HL-60/S4 (cell line): ENCODE results near the gene KRT2.

Source experiments
- in situ Hi-C: fragments of 300-500 bp; cut with MboI; formaldehyde crosslinking; loops from 2 replicates; pipeline ENCODE4 v1.14.3; 2022; ENCODE audit warnings: low sequenced_read_pairs

The KRT2 gene

DNA sequence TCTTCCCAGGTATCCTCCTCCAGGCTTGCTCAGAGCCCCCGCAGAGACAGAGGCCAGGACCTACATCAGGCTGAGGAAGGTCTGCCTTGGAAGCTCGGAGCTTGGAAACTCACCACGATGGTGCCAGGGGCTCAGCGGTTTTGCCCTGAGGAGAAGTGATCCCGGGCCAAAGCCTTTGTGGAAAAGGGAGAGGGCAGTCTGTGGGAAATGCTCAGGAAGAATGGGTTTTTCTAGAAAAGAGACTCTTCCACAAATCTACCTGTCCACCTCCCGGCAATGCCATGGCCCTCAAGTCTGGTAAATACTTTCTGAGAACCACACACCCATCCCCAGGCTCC lies 8.0 kb downstream of the KRT2 start:
- in situ Hi-C loops = no loop called here

DNA sequence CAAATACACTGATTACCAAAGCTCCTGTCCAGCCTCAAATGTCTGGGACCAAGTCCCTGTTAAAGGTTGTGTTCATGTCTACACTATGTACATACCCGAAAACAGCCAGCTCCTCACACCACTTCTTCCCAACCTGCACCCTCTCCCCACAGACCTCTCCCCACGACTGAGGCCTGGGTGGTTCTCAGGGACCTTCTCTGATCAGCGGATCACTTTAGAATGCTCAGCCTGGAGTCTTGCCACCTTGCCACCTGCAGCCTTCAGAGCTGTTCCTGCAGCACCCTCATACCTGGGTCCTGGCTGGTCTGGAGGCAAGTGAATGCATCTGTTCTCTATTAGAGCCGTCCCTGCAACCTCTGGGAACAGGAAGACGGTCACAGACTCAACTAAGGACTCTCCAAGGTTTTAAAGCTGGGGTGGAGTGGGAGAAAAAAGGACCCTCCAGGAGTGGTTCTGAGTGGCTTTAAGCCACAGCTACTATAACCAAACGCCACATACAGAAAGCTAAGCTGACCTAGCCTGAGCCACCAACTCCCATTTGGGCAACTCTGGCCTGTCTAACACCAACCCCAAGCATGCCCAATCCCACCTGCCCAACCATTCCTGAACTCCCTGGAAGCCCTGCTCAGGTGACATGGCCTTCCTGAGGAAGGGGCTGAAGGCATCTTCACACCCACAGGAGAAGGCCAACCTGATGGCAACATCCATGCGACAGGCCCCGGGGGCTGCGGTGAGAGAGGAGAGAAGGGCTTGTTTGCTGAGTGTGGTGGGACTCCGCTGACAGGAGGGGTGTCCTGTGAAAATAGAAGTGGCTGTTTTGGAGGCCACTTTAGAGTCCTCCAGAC lies 8.6 kb downstream of the KRT2 start:
- in situ Hi-C loops = no loop called here

DNA sequence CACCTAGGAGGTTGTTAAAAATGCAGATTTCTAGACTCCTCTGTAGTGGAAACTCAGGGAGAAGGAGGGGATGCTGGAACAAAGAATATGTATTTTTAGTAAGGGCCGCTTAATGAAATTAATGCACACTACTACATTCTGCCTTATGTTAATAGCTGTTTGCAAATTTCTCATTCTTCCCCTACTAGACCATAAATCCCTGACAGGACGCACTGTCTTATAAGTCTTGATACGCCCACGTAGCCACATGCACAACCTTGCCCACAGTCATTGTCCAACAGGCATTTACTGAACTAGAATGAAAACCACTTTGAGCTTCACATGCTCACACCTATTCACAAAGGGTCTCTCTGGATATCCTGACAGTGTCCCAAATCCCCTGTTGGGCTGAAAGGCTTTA lies 10.5 kb downstream of the KRT2 start:
- in situ Hi-C loops = no loop called here

DNA sequence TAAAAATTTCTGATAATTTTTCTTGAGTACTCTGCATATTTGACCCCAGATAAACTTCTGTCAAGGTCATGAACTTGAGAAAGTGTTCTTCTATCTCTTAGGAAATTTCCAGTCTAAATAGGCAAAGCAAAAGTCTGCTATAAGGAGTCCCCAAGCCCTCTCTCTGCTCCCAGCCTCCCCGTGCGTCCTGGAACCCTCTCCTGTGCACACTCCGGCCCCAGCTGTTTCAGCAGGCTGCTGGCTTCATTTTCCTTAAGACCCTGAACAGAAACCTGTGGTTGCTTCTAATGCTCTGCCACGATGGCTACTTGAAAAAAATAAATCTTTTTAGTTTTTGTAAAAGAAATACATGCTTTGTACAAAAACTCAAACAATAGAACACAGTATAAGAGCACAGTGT lies 14.7 kb downstream of the KRT2 start:
- in situ Hi-C loops = no loop called here

DNA sequence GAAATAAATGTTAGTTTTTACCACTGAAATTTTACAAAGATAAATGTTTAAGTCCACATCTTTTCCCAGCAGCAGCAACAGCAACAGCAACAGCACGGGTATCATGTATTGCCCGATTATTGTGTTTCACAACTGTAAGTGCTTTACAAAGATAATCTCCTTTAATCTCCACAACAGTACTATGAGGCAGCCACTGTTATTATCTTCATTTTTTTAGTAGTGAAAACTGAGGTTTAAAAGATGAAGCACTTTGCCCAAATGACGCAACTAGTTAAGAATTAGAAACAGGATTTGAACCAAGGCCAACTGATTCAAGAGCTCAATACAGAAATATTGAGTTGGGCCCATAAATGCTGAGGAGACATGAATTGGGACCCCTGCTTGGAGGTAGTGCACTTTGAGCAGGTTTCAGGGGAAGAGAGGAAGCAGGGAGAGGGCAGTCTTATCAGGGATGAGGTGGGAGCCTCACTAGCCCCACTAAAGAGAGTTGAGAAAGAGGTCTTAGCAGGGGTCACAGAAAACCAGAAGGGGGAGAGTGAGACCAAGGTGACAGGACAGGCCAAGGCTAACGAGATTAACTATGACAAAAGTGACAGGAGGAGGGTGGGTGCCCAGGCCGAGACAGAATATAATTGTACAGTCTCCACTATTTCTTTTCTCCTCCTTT lies 15.3 kb downstream of the KRT2 start:
- in situ Hi-C loops = no loop called here

DNA sequence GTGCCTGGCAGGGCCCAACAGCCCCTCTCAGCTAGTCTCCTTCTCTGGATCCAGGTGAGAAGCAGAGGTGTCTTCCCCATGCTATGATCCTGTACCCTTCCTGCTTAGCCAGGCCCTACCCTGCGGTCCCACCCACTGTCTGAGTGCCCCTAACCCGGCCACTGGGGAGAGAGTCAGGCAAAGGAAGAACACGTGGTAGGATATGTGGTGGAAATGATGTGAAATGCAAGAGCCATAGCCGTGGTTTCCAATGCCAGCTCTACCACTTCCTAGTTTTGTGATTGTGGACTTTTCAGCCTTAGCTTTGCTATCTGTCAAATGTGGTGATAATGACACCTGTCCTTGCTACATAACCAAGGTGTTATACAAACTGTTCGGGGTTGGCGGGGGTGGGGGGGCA lies 15.8 kb downstream of the KRT2 start:
- in situ Hi-C loops = no loop called here

DNA sequence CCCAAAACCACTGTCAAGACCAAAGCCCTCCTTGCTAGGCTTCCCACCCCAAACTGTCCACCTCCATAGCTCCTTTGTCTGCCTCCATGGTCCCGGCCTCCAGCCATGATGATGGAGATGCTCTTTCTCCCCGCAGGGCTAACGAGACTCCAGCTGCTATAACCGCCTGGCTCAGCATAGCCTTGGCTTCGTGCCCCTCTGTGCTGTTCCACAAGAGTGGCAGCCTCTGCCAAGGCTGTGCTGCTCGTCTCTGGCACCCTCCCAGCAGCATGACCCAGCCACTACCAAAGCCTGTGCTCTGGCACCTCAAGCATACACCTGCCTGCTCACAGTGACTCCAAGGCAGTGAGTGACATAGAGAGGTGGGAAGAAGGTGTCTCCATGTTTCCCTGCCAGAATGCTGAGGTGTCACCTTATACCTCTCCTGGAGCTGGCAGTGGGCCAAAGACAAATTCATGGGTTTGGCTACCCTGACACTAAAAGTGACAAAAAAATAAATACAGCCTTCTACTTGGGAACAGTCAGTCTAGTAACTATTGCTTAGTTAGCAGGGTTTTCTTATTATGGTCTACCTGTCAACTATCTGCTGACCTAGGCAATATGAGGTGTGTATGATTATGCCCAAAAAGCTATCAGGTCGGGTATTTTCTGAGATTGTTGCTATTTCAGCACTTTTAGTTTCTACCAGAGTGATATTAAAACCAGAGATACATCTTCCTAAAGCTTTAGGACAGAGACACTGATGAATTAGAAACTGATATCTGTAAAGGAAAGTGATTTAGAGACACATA lies 17.6 kb downstream of the KRT2 start:
- in situ Hi-C loops = no loop called here

DNA sequence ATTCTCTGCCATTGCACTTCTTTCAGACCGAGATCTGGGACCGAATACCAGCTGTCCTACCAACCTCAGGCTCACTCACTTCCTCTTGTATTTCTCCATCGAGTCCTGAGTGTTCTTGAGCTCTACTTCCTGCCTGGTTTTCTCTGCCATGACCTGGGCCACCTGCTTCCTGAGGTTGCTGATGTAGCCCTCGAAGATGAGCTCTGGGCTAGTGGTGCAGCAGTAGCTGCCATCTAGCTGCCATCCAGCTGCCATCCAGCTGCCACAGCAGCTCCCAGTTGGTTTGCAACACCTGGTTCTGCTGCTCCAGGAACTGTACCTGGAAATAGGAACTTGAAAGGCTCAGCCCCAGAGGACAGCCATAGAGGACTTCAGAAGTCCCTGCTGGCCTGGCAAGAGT lies 18.6 kb downstream of the KRT2 start:
- in situ Hi-C loops = no loop called here

DNA sequence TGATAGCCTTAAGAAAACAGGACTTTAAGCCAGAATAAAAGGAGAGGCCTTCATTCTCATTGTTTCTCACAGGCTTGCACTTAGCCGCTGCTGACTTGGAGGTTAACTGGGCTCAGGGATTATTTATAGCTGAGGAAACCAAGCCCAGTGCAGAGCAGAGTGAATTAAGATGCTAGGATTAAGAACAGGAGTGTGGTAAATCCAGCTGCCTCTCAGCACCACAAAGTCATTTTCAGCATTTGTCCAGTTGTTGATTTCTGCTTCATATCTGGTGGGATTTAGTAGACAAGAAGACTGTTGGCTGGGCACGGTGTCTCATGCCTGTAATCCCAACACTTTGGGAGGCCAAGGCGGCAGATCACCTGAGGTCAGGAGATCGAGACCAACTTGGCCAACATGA lies 19.4 kb downstream of the KRT2 start:
- in situ Hi-C loops = no loop called here

DNA sequence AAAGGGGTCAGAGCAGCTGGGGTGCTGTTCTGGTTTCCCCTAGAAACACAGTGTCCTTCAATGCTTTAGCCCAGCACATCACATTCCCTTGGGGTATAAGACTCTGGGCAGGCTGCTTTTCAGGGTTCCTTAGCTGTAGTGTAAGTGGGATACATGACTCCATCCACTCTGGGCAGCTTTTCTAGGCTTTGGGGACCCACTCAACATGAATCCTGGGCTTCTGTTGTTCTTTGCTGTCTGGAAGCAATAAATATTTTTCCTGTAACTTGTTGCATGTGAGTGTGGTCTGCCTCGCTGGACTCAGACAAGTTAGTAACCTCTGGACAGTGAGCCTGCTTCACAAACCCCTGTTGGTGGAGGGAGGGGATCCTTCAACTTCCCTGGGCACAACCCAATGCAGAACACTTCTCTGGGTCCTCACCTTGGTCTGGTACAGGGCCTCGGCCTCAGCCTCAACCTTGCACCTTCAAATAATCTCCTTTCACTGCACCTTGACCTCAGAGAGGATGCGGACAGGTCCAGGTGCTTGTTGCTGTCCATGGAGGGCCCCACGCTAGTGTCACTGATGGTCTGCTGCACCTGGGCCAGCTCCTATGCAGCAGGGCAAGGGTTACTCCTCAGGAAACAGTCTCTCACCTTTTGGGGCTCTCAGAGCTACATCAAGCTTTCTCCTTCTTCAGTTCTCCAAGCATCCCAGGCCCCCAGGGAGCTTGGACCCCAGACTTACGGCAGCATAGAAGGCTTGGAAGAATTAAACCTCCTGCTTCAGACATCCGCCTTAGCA lies 20.1 kb downstream of the KRT2 start:
- in situ Hi-C loops = no loop called here

DNA sequence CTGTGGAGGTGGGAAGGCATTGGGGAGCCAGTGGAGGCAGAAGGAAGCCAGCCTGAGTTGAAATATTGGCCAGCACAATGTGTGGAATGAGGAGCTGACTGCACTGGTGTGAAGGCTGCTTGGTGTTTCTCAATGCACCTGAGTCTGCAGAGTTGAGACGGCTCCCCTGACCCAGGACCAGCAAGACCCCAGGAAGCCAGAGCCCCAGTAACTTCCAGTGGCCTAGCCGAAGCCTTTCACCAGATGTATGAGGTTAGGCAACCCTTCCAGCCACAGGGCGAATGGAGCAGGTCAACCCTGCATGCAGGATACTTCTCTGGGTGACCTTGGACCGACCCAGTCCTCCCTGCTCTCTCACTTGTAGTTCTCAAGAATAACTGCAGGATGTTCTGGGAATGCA lies 20.7 kb downstream of the KRT2 start:
- in situ Hi-C loops = no loop called here

DNA sequence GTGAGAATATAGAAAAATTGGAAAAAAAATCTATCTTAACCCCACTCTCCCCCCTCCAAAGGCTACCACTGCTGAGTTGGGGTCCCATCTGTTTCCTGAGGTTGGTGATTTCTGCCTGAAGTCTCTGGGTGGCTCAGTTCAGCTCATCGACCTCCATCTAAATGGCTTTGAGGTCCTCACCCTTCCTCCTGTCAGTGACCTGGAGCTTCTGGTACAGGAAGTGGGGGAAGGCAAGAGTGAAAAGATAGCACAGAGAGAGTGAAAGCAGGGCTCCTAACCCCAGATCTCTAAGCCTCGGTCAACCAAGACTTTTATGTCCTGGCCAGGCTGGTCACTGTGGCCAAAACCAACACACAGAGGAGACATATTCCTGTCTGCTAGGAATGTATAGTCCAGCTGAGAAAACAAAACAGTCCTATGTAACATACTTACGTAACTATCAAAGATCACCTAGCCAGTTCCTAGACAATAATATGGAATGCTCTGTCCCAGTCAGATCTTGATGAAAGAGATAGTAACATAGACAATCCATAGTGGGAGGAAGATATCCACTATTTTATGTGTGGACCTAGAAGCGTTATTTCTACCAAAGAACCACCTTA lies 21.3 kb downstream of the KRT2 start:
- in situ Hi-C loops = no loop called here

DNA sequence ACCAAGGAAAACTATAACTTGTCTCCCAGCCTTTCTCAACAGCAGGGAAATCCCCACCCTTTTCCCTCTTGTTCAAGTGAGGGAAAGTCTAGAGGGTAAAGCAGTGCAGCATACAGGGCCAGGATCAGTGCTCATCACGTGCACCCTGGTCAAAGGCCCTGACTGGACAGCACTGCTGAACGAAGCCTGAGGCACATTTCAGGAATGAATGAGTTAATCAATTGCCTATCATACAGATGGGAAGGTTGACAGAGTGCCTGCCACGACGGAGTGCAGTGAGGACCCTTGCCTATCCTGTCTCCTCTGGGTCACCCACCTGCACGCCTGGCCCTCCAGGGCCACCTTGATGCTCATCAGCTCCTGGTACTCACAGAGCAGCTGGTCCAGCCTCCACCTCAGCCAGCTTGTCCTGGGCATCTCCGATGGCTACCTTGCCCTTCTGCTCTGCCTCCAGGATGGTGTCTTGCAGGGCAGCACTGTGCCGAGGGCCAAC lies 22.0 kb downstream of the KRT2 start:
- in situ Hi-C loops = no loop called here

DNA sequence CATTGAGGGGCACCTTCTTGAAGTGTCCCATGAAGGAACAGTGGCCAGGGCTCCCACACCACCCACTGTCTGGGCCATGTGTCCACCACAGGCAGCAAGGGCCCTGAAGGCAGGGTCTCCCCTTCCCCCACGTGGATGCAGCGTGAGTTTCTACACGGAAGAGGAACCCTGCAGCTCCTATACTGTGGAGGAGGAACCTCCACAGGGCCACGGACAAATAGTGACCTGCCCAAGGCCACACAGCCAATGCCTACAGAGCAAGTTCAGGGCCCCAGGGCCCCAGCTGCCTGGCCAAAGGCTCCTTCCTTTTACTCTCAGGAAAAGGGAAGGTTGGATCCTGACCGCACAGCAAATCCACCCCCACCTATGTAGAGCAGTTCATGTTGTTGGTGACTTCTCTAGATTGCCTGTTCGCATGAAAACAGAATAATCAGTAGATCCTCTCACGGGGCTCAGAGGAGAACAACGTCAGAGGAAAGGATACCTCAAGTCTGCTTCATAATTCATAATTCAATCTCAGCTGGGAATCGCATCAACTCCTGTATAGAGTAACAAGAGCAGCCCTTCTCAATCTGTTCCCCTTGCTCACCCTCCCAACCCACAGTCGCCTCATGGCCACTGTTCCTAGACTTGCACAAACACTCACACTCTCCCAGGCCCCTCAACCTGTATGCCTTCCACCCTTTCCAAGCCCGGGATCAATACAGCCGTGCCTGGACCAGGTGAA lies 22.6 kb downstream of the KRT2 start:
- in situ Hi-C loops = no loop called here

DNA sequence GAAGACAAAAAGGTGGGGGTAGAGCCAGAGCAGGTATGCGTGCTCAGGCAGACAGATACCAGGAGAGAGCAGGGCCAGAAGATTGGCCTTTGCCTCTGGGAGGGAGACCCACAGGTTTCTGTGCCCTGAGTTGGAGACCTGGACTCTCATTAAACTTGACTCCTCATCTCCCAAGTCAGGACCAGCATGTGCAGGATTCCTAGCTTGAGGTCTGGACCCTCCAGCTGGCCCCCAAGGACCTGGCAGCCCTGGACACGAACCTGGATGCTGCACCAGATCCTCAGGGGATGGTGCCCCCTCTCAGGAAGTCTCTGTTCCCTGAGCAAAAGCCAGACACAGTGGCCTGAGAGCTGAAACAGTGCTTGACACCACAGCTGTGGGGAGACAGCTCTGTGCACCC lies 23.2 kb downstream of the KRT2 start:
- in situ Hi-C loops = no loop called here

DNA sequence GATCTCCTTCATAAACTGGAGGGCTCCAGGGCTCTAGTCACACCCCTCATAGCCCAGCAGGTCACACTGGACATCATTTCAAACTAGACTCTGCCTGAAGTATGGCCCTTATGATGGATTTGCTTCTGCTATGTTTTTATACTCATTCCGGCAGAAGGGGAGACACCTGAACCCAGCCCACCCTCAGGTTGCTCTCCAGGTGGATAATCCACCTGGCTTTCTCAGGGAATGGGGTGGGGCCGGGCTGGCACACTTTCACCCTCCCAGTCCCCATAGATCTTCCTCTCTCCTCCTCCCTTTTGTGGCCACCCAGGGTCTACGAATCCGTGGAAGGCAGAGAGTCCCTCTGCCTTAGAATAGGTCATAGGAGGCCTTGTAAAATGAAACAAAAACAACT lies 23.9 kb downstream of the KRT2 start:
- in situ Hi-C loops = no loop called here

DNA sequence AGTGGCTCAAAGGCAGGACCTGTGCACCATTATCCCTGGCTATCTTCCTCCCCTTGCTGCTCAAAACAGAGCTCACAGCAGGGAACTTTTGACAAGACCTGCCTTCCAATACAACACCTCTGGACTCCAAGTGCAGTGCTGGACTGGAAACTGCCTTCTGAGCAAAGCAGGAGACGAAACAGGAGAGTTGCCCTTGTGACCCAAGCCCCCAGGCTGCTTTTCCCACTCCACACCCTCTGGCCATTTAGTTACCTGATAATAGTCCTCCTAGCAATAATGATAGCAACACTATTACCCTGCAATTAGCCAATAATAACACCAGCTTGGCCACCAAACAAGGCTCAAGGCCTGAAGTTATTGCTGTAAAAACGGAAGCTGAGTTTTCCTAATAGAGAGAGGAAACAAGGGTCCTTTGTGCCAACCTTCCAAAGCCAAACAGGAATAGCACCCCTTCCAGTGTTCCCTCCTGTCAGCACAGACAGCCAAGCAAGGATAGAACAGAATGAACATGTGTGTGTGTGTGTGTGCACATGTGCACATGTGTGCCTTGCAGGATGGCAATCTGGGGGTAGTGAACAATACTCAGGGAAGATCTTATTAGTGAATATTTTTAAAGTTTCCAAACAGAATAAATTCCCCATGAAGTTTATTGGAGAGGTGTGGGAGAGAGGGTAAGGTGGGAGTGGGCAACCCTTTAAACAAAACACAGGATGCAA lies 24.5 kb downstream of the KRT2 start:
- in situ Hi-C loops = no loop called here

DNA sequence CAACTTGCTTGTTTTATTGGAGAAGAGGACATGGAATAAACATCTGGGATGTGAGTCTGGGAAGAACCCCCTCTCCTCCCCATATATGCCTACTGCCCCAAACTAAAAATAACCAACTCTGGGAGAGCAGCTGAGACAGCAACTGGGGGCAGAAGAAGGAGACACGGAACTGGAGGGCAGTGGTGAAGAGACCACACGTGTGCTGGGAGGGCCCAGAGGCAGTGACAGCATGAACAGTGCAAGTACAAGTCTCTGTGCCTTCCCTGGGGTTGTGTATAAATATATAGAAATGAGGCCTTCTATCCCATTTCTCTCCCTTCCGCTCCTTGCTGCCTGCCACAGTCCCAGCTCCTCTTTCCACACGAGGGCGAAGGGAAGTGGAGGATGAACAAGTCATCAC lies 29.7 kb downstream of the KRT2 start:
- in situ Hi-C loops = no loop called here

DNA sequence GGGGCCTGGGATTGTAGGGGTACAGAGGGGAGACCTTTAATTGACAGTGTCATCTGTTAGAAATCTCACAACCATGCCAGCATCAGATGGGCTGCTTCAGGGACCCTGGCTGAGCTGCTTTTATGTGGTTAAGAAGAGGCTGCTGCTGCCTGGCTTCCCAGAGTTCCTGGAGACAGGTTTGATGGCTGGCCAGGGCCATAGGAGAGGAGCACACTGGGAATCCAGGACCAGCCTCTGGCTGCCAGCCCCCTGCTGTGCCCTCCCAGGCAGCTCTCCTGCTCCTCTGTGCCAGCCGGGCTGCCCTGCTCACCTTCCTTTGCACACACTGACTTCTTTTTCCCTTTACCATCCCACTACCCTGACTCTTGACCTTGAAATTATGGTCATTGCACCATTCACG lies 33.1 kb downstream of the KRT2 start:
- in situ Hi-C loops = no loop called here
